C4-2B (cell line): ENCODE data around the gene TMEM150C.

ENCODE experiments used
- H3K27ac ChIP-seq: fragments of 450-650 bp; 2 replicates; pipeline ENCODE4 v1.5.1; 2017
- ZFX ChIP-seq: fragments of 450-650 bp; IDR thresholded peaks from 2 replicates; pipeline ENCODE4 v1.6.1; 2017
- TF ChIP-seq, protein P1 (sequence below): fragments of 450-650 bp; conservative IDR thresholded peaks from 2 replicates; pipeline ENCODE4 v1.5.1; 2017; ENCODE audit warnings: mild to moderate bottlenecking

Gene TMEM150C

DNA sequence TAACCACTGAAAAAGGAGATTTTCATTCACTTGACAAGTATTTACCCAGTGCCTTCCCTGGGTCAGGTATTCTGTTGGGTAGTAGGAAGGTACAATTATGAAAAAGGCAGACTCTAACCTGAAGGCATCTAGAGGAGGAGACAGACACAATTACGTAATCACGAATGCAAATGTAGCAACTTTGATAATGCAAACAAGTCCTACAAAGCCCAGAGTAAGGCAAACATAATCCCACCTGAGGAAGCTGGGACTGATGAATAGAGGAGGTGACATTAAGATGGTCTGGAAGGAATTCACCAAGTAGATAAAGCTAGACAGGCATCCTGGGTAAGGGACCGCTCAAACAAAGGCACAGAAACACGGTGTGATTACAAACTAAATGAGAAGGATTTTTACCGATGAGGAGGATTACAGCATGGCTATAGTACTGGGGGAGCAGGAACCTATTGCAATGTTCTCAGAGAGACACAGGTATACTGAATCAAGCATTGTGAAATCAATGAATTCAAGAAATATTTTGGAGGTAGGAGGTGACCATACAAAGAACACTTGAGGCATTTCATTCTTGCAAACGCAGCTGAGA, 37.1 kb downstream of the TMEM150C start:
- H3K27ac ChIP-seq, result no peak overlapping the region
- TF ChIP-seq, protein P1, sequence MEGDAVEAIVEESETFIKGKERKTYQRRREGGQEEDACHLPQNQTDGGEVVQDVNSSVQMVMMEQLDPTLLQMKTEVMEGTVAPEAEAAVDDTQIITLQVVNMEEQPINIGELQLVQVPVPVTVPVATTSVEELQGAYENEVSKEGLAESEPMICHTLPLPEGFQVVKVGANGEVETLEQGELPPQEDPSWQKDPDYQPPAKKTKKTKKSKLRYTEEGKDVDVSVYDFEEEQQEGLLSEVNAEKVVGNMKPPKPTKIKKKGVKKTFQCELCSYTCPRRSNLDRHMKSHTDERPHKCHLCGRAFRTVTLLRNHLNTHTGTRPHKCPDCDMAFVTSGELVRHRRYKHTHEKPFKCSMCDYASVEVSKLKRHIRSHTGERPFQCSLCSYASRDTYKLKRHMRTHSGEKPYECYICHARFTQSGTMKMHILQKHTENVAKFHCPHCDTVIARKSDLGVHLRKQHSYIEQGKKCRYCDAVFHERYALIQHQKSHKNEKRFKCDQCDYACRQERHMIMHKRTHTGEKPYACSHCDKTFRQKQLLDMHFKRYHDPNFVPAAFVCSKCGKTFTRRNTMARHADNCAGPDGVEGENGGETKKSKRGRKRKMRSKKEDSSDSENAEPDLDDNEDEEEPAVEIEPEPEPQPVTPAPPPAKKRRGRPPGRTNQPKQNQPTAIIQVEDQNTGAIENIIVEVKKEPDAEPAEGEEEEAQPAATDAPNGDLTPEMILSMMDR, result no peak
- no peak for TF ChIP-seq ZFX

- TF ChIP-seq, protein P1, result no peak
- TF ChIP-seq ZFX, result no peak
Observed at GRCh38 chr4:82523179-82523578, 38.6 kb downstream of the TMEM150C start.

DNA sequence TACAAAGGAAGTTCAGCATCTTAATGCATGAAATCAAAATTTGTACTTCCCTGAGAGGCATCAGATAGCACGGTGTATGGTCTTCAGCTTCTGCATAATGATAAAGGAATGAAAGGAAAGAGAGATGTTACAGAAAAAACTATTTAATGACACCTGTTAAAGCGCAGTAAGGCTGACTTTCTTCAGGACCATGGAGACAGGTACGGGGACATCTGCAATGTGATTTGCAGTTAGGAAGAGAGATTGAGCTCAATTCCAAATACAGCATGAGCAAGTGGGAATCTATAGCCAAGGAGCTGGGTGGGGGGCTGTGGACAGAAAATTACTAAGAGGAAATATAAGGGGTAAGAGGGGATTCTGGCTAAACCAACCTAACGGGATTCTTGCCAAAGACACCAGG, 39.3 kb downstream of the TMEM150C start:
- no peak overlapping the region for H3K27ac ChIP-seq
- TF ChIP-seq, protein P1, result no peak
- no peak for TF ChIP-seq ZFX

More at GRCh38 chr4:82523179-82523578, 38.6 kb downstream of the TMEM150C start:
- no peak overlapping the region for H3K27ac ChIP-seq

DNA sequence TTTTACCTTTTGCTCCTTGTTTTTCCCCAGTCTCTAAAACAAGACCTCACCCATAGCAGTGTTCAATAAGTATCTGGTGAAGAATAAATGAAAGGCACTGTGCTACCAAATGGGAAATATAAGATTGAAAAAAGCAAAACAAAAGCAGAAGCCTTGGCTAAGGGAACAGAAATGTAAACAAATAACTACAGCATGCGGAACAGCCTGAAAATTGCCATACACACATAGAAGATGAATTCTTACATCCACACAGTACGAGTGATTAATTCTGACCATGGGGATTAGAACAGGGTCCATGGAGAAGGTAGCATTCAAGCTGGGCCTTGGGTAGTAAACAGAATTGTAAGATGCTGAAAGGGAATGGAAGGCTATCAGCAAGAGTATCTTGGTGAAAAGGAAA, 40.5 kb downstream of the TMEM150C start:
- TF ChIP-seq ZFX, result no peak
- TF ChIP-seq, protein P1, result no peak
- H3K27ac ChIP-seq, result no peak overlapping the region

DNA sequence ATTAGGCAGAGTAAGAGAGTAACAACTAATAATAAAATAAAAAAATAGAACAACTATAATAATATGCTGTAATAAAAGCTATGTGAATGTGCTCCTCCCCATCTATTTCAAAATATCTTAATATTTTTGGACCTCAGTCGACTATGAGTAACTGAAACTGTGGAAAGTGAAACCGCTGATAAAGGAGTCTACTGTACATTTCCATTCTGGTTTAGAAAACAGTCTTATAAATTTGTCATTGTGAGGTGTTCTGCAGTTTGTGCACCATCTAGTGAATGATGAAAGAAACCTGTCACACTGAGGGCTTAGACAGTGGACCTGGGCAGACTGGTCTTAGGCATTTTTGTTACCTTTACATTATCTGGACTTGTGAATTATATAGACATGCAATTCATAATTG, 42.0 kb downstream of the TMEM150C start:
- TF ChIP-seq, protein P1, result no peak
- TF ChIP-seq ZFX, result no peak

DNA sequence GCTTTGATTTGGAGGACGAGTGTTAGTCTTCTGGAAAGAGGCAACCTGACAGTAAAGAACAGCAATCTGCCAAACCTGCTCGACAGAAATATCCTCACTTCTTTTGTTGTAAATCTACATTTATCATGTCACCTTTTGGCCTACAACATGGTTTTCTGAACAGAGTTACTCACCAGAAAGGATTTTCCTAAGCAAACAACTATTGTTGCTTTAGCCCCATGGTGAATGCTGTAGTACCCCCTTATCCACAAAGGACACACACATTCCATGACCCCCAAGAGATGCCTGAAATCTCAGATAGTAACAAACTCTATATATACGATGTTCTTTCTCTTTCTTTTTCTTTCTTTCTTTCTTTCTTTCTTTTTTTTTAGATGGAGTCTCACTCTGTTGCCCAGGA, 42.7 kb downstream of the TMEM150C start:
- no peak overlapping the region for H3K27ac ChIP-seq
- no peak for TF ChIP-seq ZFX
- TF ChIP-seq, protein P1, result no peak

More for the DNA sequence above, 42.0 kb downstream of the TMEM150C start:
- H3K27ac ChIP-seq, result no peak overlapping the region

- TF ChIP-seq, protein P1, result no peak
- no peak for TF ChIP-seq ZFX
Observed at GRCh38 chr4:82517043-82517442, 44.7 kb downstream of the TMEM150C start.

More at GRCh38 chr4:82517043-82517442, 44.7 kb downstream of the TMEM150C start:
- no peak overlapping the region for H3K27ac ChIP-seq
